K562 (cell line): ENCODE measurements around the gene C19orf47. TPM values are rescaled to one million over a fixed set of nuclear protein-coding genes. Genes with fewer than 3 reads are reported as not detected.
A peak's percentile ranks its signal among the peaks of the same experiment; 100 is the strongest.

ENCODE experiments used
- ATAC-seq: fragments of 200-7000 bp; cut with Tn5 transposase; 3 replicates; pipeline ENCODE4 v1.9.1; 2020; ENCODE audit warnings: moderate library complexity
- BruUV-seq: library from RNA; stranded (reverse); fragments of 400-500 nt; replicated peaks from 2 replicates; lab custom pipeline; 2021; lab: Mats Ljungman, UMichigan
- CTCF ChIA-PET: fragments of 300-600 bp; formaldehyde crosslinking; extraction: SDS; loops from one replicate; lab custom pipeline; 2021; ENCODE audit warnings: low intra/inter-chr PET ratio; lab: Yijun Ruan, JAX
- POLR2A ChIA-PET: fragments of 300-600, 350-650 bp; sonication (Branson Sonifier 250); formaldehyde crosslinking; extraction: SDS; loops from one replicate; lab custom pipeline; 2021; ENCODE audit warnings: antibody characterized with exemption, inconsistent platforms; lab: Yijun Ruan, JAX
- DNase-seq, 4 experiments: peaks; one replicate each; pipeline versions ENCODE4 v3.0.0 to v3.0.0-alpha.2; 2011 to 2018; ENCODE audit warnings: low spot score in 3 of 4, mixed read lengths in 3 of 4; ENCODE audit errors: extremely low read depth in 1 of 4
- FAIRE-seq: peaks from 2 replicates; lab custom pipeline; 2011; peaks lifted over from hg19 to GRCh38; lab: Jason Lieb, UNC
- H2AFZ ChIP-seq: 2 replicates; pipeline ENCODE4 v1.6.0; 2011; ENCODE audit warnings: low read depth, low read length, control low read depth, inconsistent platforms
- H3K27ac ChIP-seq: fragments of 200-600 bp; 3 replicates; pipeline ENCODE4 v1.8.0; 2011; ENCODE audit warnings: low read depth, mild to moderate bottlenecking, control low read depth, inconsistent platforms, low read length, moderate library complexity, mixed read lengths; ENCODE audit errors: extremely low read depth
- H3K27me3 ChIP-seq, 2 experiments: fragments of 300-600 bp in 1 of 2; 2 replicates in 1 of 2; 3 replicates in 1 of 2; pipeline versions ENCODE4 v1.6.0 to v1.8.0; 2011; ENCODE audit warnings: inconsistent platforms in 2 of 2, low read length in 2 of 2, mild to moderate bottlenecking in 1 of 2, mixed read lengths in 1 of 2, moderate library complexity in 1 of 2; ENCODE audit not compliant: control insufficient read depth in 2 of 2, insufficient read depth in 2 of 2
- H3K36me3 ChIP-seq: fragments of 300-600 bp; 3 replicates; pipeline ENCODE4 v1.8.0; 2011; ENCODE audit warnings: mild to moderate bottlenecking, low read length, inconsistent platforms; ENCODE audit not compliant: control insufficient read depth, insufficient read depth
- H3K4me1 ChIP-seq, 2 experiments: fragments of 200-600 bp in 1 of 2; replicated peaks in 1 of 2; 2 replicates in 1 of 2; 3 replicates in 1 of 2; pipeline versions ENCODE4 v1.5.1 to v1.8.0; 2011; ENCODE audit warnings: inconsistent platforms in 2 of 2, low read length in 2 of 2, mild to moderate bottlenecking in 1 of 2, mixed read lengths in 1 of 2, moderate library complexity in 1 of 2; ENCODE audit not compliant: control insufficient read depth in 2 of 2, insufficient read depth in 2 of 2
- H3K4me2 ChIP-seq: 2 replicates; pipeline ENCODE4 v1.6.1; 2011; ENCODE audit warnings: low read length, control low read depth, inconsistent platforms, mixed read lengths; ENCODE audit not compliant: insufficient read depth
- H3K4me3 ChIP-seq: fragments of 200-600 bp; sonication (generic), shearing (Covaris generic); 2 replicates; pipeline ENCODE4 v1.5.1; 2016; ENCODE audit warnings: control low read depth, inconsistent platforms
- H3K79me2 ChIP-seq: fragments of 200-600 bp; 3 replicates; pipeline ENCODE4 v1.8.0; 2011; ENCODE audit warnings: low read length, inconsistent platforms; ENCODE audit not compliant: control insufficient read depth, insufficient read depth
- H3K9ac ChIP-seq, 2 experiments: 2 replicates each; pipeline versions ENCODE4 v1.6.0 to v1.6.1; 2011; ENCODE audit warnings: low read depth in 2 of 2, low read length in 2 of 2, control low read depth in 1 of 2, inconsistent platforms in 1 of 2, mild to moderate bottlenecking in 1 of 2, mixed read lengths in 1 of 2; ENCODE audit not compliant: insufficient read depth in 1 of 2
- H3K9me1 ChIP-seq: one replicate; pipeline ENCODE4 v1.6.0; 2011; ENCODE audit warnings: inconsistent platforms, mild to moderate bottlenecking, low read length, moderate library complexity; ENCODE audit not compliant: control insufficient read depth, insufficient read depth
- H3K9me3 ChIP-seq: replicated peaks from 2 replicates; pipeline ENCODE4 v1.5.1; 2011; ENCODE audit warnings: low read depth, low read length, inconsistent platforms; ENCODE audit not compliant: control insufficient read depth, insufficient read depth
- H4K20me1 ChIP-seq: replicated peaks from 2 replicates; pipeline ENCODE4 v1.6.1; 2011; ENCODE audit warnings: low read length, inconsistent platforms, mixed read lengths; ENCODE audit not compliant: control insufficient read depth, insufficient read depth
- CC2D1A ChIP-seq: fragments of 450-650 bp; IDR thresholded peaks from 2 replicates; pipeline ENCODE4 v1.6.1; 2017; ENCODE audit warnings: mild to moderate bottlenecking
- KAT2B ChIP-seq: IDR thresholded peaks from one replicate; pipeline ENCODE4 v1.6.1; 2012; ENCODE audit warnings: low read depth, mild to moderate bottlenecking, control low read depth, inconsistent platforms, low read length, moderate library complexity
- NCOA1 ChIP-seq: fragments of 450-650 bp; IDR thresholded peaks from 2 replicates; pipeline ENCODE4 v1.6.1; 2016; ENCODE audit warnings: low read depth
- SNIP1 ChIP-seq: fragments of 450-650 bp; IDR thresholded peaks from 2 replicates; pipeline ENCODE4 v1.7.1; 2017; ENCODE audit warnings: low read depth, mild to moderate bottlenecking
- YY1 ChIP-seq, 3 experiments: IDR thresholded peaks; 2 replicates each; pipeline ENCODE4 v1.6.1; 2011; ENCODE audit warnings: low read length in 2 of 3, mild to moderate bottlenecking in 2 of 3, moderate library complexity in 2 of 3, borderline replicate concordance in 1 of 3, control low read depth in 1 of 3, low read depth in 1 of 3; ENCODE audit not compliant: insufficient read depth in 3 of 3, insufficient replicate concordance in 2 of 3, control insufficient read depth in 1 of 3, insufficient read length in 1 of 3; ENCODE audit errors: extremely low read depth in 1 of 3
- ZNF445 ChIP-seq: fragments of 250-450 bp; sonication (Bioruptor Pico); IDR thresholded peaks from 2 replicates; pipeline ENCODE4 v1.4.0; 2020; ENCODE audit warnings: low read depth, mild to moderate bottlenecking, moderate library complexity
- WGBS: fragments of 100-300 bp; shearing (Covaris generic); methylation state at CpG from one replicate; pipeline ENCODE4 v1.1.6; 2016; ENCODE audit warnings: low coverage, mixed read lengths; ENCODE audit not compliant: insufficient coverage; ENCODE audit errors: missing lambda C conversion rate; 5-methylcytosine and 5-hydroxymethylcytosine counted together
- in situ Hi-C: fragments of 300-500 bp; cut with MboI; formaldehyde crosslinking; loops from 4 replicates; pipeline ENCODE4 v1.15.0; 2018; ENCODE audit warnings: inconsistent platforms, mixed read lengths
- intact Hi-C: fragments of 100-400 bp; cut with micrococcal nuclease; formaldehyde crosslinking; loops from 2 replicates; pipeline ENCODE4 v1.14.2; 2022
- polyA plus RNA-seq, 8 experiments: library from polyadenylated mRNA; depleted of rRNA in 4 of 8; stranded (reverse) in 5 of 8; unstranded in 3 of 8; fragments of >200 nt; fragmentation: Nextera tagmentation in 2 of 8; fragmentation: Illumina TruSeq in 1 of 8; extraction: Ambion mirVana in 2 of 8; extraction: Trizol in 1 of 8; gene quantifications; 2 replicates each; pipeline versions ENCODE4 v1.2.1 to v1.2.3, GENCODE V29; 2011 to 2014; ENCODE audit warnings: inconsistent platforms in 1 of 8, missing spikeins in 1 of 8
- total RNA-seq, 7 experiments: library from RNA; depleted of rRNA in 6 of 7; stranded (reverse); fragments of >200 nt in 6 of 7; fragmentation: Illumina TruSeq in 2 of 7; extraction: Trizol in 2 of 7; gene quantifications; 2 replicates each; pipeline versions ENCODE4 v1.2.1 to v1.2.3, GENCODE V29; 2011 to 2021; ENCODE audit warnings: low replicate concordance in 1 of 7
- TF ChIP-seq, protein P1 (sequence below), 2 experiments: fragments of 450-650 bp; IDR thresholded peaks; 2 replicates each; pipeline ENCODE4 v1.6.1; 2016
- TF ChIP-seq, protein P2 (sequence below), 2 experiments: fragments of 450-650 bp in 1 of 2; sonication (generic) in 1 of 2; formaldehyde crosslinking in 1 of 2; IDR thresholded peaks in 1 of 2; conservative IDR thresholded peaks in 1 of 2; 2 replicates each; pipeline versions ENCODE4 v1.6.1 to v1.8.1; 2016 to 2023; ENCODE audit warnings: mild to moderate bottlenecking in 2 of 2, moderate library complexity in 2 of 2, inconsistent platforms in 1 of 2, missing genetic modification reagents in 1 of 2

Gene C19orf47
- total and polyA plus RNA-seq, 9 of the 15 experiments (the other 6 are each of a cell fraction or from before 2014, with no cell fraction given), result 0.08 to 26.1 (median 14.7) TPM

DNA sequence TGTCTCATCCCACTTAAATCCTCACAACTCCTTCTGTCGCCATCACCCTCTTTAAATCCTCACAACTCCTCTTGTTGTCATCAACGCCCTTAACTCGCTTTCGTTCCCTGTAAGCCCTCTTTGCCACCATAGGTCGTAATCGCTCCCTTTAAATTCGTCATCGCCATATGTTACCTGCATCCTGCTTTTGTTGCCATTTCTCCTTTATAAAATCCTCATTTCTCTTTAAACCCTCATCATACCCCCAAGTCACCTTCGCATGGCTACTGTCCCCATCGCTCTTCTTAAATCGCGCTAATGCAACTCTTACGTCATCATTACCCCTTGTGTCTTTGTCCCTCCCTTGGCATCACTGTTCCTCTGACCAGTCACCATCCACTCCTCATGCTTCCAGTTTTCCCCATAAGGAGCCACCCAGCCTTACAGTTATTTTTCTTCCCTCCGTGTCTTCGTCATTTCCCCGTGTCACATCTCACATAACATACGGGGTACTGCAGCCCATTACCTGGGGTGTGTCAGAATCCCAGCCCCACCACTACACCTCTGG lies 837 bp upstream of the C19orf47 start:
- Histone ChIP-seq H3K4me3 (peak overlapping the region; percentile 70), H3K9me1 (no peaks in the 10 kb centered on the region), H2AFZ (peak overlapping the region; percentile 92), H3K27me3 (no peaks in the 10 kb centered on the region), H3K27ac (peak overlapping the region; percentile 74), H3K79me2 (peaks cover 37% of the 10 kb centered on the region), H3K4me2 (peak overlapping the region; percentile 99), H3K9ac (peak overlapping the region; percentile 87 to 93), H3K36me3 (peaks cover 15% of the 10 kb centered on the region; the same call in 2 of the 3 replicates), H4K20me1 (no peaks in the 10 kb centered on the region; the same call in 1 of the 2 replicates), H3K9me3 (no peaks in the 10 kb centered on the region), H3K4me1 (peaks cover 7 to 9% of the 10 kb centered on the region in 2 experiments; a peak in 3 of 5 replicates)
- in situ Hi-C loops (no loop called here), intact Hi-C loops (loop anchor here (5.0 kb wide), 1 partner anchor 93 kb away; the partner anchor contains the start of gene SERTAD3)
- TSS peak; percentile 73 for BruUV-seq
- ATAC-seq (no peak; the same call in 2 of the 3 replicates), DNase-seq (peak; percentile 33 to 52 (median 46)), FAIRE-seq (peak; percentile 40)
- CTCF ChIA-PET, result no interaction called here
- 0% methylated on average over 17 of the region's 17 CpGs for WGBS
- POLR2A ChIA-PET, result interaction anchor here (1.0 to 1.2 kb wide), 2 partner anchors 15 to 27 kb away, joined by 3 read pairs; no protein-coding TSS in a partner anchor
- TF ChIP-seq, protein P1, sequence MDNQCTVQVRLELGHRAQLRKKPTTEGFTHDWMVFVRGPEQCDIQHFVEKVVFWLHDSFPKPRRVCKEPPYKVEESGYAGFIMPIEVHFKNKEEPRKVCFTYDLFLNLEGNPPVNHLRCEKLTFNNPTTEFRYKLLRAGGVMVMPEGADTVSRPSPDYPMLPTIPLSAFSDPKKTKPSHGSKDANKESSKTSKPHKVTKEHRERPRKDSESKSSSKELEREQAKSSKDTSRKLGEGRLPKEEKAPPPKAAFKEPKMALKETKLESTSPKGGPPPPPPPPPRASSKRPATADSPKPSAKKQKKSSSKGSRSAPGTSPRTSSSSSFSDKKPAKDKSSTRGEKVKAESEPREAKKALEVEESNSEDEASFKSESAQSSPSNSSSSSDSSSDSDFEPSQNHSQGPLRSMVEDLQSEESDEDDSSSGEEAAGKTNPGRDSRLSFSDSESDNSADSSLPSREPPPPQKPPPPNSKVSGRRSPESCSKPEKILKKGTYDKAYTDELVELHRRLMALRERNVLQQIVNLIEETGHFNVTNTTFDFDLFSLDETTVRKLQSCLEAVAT (IDR thresholded peaks at IDR 0.05), result 0 out of 4 replicates have a peak, but pooled peaks of 1 of the 2 experiments have one; percentile 62
- TF ChIP-seq ZNF445 (CRISPR knock-in tag), result no peak
- TF ChIP-seq, protein P2, sequence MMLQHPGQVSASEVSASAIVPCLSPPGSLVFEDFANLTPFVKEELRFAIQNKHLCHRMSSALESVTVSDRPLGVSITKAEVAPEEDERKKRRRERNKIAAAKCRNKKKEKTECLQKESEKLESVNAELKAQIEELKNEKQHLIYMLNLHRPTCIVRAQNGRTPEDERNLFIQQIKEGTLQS (IDR thresholded peaks at IDR 0.05), result peak; percentile 98
- TF ChIP-seq, protein P2 (CRISPR knock-in tag; conservative IDR thresholded peaks at IDR 0.05), result 0 out of 2 replicates have a peak, but pooled peaks have one; percentile 21
- TF ChIP-seq YY1 (IDR thresholded peaks at IDR 0.05; ENCODE audit: borderline replicate concordance in 1 of 3, control insufficient read depth in 1 of 3, extremely low read depth in 1 of 3, insufficient read depth in 3 of 3, insufficient read length in 1 of 3, insufficient replicate concordance in 2 of 3, low read depth in 1 of 3, low read length in 2 of 3), result no peak
- TF ChIP-seq SNIP1, result 0 out of 2 replicates have a peak, but pooled peaks have one; percentile 36
- TF ChIP-seq NCOA1, result peak; percentile 59
- no peak for TF ChIP-seq CC2D1A
- no peak for TF ChIP-seq KAT2B
